Measurements from ENCODE around the gene FAM53B.

FAM53B gene

GRCh38 chr10:124677749-124678556 lies 66.2 kb downstream of the FAM53B start:
- DNase-seq = no peak

GRCh38 chr10:124677293-124677699 lies 66.9 kb downstream of the FAM53B start:
- DNase-seq = no peak

GRCh38 chr10:124676416-124677062 lies 67.6 kb downstream of the FAM53B start:
- DNase-seq = no peak

GRCh38 chr10:124675824-124676223 lies 68.4 kb downstream of the FAM53B start:
- DNase-seq = no peak

GRCh38 chr10:124675261-124675660 lies 68.9 kb downstream of the FAM53B start:
- DNase-seq = no peak

GRCh38 chr10:124674768-124675222 lies 69.4 kb downstream of the FAM53B start:
- DNase-seq = no peak

GRCh38 chr10:124672181-124672638 lies 72.0 kb downstream of the FAM53B start:
- no peak for DNase-seq

GRCh38 chr10:124671486-124672075 lies 72.6 kb downstream of the FAM53B start:
- DNase-seq = no peak

GRCh38 chr10:124670849-124671248 lies 73.3 kb downstream of the FAM53B start:
- no peak for DNase-seq

- no peak for DNase-seq
These were observed 74.1 kb downstream of the FAM53B start for GRCh38 chr10:124669824-124670654.

- DNase-seq = no peak
These were observed 74.9 kb downstream of the FAM53B start for GRCh38 chr10:124669141-124669823.

GRCh38 chr10:124668517-124669051 lies 75.6 kb downstream of the FAM53B start:
- no peak for DNase-seq

- no peak for DNase-seq
These were observed 76.5 kb downstream of the FAM53B start for GRCh38 chr10:124667425-124668345.

- no peak for DNase-seq
These were observed 77.7 kb downstream of the FAM53B start for GRCh38 chr10:124666494-124666893.

GRCh38 chr10:124665980-124666379 lies 78.2 kb downstream of the FAM53B start:
- DNase-seq = peak; percentile 24

- DNase-seq = no peak
These were observed 78.6 kb downstream of the FAM53B start for GRCh38 chr10:124665558-124665957.

- no peak for DNase-seq
These were observed 79.1 kb downstream of the FAM53B start for GRCh38 chr10:124665091-124665490.

- DNase-seq = no peak
These were observed 80.3 kb downstream of the FAM53B start for GRCh38 chr10:124663766-124664360.

- no peak for DNase-seq
These were observed 81.0 kb downstream of the FAM53B start for GRCh38 chr10:124663228-124663627.

- DNase-seq = no peak
These were observed 82.5 kb downstream of the FAM53B start for GRCh38 chr10:124661660-124662180.
